GM19463 (cell line): Measurements from ENCODE around the gene STK11.

ENCODE experiments used
- ATAC-seq: cut with Tn5 transposase; IDR thresholded peaks from one replicate; pipeline ENCODE4 v1.9.1; 2021; ENCODE audit warnings: mild to moderate bottlenecking, moderate library complexity; ENCODE audit not compliant: unreplicated experiment

Gene STK11

DNA sequence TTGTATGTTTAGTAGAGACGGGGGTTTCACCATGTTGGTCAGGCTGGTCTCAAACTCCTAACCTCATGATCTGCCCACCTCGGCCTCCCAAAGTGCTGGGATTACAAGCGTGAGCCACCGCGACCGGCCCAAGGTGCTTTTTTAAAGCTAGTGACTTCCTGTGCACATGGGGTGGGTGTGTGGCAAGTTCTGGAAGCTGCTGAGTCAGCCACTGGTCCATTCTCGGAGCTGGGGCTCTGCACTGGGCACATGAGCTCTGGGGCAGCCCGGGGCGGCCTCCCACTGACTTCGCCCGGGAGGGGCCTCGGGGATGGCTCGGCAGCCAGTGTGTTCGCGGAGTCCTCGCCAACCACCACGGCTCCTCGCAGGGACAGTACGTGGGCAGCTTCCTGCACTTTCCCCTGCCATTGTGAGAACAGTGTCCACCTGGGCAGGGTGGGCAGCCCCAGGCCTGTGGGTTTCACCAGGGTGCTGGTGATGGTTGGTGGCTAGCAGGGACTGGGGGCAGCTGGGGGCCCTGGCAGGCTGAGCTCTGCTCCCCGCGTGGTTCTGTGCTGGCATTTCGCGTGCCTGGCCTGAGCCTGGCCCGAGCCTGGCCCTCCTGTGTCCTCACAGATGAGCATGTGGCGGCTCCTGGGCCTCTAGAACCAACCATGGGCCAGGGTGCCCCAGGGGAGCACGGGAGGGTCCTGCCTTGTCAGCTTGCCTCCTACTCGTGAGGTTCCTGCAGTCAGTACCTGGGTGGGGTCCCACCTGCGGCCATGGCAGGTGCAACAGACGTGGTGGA lies 20.1 kb downstream of the STK11 start:
- no peak for ATAC-seq

DNA sequence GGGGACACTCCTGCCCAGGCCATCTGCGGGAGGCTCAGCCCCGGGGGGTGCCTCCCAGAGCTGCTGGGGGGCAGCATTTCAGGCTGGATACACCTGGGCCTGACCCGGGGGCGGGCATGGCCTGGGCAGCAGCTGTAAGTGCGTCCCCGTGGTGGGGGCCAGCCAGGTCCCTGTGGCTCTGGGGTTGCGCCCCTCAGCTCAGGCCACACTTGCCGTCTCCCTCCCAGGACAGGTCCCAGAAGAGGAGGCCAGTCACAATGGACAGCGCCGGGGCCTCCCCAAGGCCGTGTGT lies 20.6 kb downstream of the STK11 start:
- no peak for ATAC-seq

DNA sequence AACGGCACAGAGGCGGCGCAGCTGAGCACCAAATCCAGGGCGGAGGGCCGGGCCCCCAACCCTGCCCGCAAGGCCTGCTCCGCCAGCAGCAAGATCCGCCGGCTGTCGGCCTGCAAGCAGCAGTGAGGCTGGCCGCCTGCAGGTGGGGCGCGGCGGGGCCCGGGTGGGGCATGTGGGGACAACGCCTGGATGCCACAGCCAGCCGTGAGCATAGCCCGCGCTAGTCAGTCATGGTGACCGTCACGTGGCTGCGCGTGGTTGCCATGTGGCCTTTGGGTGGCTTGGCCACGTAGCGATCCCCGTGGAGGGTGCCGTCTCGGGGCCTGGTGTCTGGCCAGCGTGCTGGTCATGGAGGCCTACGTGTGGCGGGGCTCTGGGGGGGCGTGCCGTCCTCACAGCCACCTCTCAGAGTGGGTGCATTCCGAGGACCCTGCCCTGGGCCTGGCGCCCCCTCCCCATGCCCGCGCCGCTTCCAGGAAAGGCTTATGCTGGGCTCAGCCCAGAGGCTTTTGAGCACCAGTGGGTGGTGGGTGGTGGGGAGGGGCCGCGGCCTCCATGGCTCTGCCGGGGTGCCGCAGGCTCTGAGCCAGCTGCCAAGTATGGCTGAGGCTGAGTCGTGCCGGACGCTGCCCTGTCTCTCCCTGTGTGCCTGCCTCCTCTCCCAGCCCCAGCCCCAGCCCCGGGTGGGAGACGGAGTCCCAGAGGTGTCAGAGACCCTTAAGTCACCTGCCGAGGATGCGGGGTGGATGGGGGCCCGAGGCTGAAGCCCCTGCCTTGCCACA lies 21.1 kb downstream of the STK11 start:
- no peak for ATAC-seq

GRCh38 chr19:1227304-1228054 lies 21.9 kb downstream of the STK11 start:
- ATAC-seq, result no peak

- ATAC-seq, result no peak
These were observed 22.8 kb downstream of the STK11 start for GRCh38 chr19:1228161-1228957.

DNA sequence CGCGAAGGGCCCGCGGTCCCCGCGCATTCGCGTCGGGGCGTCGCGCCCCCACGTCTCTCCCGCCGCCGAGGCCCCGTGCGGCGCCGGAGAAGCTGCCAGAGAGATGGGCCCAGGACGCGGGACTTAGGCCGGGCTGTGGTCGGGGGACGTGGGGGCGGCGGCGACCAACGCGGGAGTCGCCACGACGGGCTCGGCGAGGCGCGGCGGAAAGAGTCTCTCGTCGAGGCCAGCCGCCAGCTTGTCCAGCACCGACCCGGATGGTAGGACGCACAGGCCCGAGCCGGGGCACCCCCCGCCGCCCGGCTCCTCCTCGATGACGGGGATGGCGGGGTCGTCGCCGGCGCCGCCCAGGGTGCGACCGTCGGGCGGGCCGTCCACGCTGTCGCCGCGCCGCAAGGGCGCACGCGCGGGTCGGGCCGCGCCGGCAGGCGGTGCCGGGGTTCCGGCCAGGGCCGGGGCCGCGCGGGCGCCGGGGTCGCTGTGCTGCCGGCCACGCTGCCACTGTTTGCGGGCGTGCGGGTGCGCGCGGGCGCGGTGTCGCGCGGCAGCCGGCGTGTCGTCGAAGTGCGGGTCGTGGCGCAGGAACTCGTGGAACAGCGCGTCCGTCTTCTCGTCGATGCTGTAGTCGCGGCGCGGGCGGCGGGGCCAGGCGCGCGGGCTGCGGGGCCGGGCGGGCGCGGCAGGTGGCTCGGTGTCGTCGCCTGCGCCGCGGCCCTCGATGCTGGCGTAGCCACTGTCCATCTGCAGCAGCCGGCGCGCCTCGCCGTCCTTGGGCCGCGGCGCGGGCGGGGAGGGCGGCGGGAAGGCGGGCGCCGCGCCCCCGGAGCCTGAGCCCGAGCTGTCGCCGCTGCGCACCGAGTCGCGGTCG lies 23.7 kb downstream of the STK11 start:
- ATAC-seq, result no peak

DNA sequence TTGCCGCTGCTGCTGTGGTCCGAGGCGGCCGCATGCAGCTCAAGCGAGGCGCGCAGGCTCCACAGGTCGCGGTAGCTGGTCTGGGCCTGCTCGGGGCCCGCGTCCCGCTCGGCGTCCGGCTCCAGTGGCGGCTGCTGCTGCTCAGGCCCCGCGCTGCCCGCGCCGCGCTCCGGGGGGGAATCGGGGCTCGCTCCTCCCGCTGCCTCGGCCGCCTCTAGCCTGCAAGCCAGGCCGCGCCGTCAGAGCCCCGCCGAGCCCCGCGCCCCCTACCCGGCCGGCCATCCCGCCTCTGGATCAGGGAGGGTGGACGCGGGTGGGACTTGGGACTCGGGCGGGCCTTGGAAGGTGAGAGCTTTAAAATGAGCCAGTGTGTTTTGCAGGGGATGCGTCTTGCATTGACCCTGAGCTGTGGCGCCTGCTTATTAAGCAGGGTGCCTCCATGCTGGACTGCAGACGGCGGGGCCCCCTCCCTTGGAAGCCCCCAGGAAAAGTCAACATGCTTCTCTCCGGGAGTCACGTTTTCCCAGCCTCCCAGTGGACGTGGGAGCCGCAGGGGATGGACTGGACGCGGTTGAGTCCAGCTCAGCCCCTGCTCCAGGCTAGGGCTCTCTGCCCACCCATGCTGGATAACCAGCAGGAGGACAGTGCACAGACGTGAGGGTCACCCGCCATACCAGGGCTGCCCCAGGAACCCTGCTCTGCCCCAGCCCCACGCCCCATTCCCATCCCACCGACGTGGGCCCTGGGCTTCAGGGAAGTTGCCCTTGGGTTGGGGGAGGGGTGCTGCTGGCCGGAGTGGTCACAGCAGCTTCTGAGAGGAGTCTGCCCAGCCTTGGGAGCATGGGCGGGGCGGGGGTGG lies 24.6 kb downstream of the STK11 start:
- no peak for ATAC-seq

DNA sequence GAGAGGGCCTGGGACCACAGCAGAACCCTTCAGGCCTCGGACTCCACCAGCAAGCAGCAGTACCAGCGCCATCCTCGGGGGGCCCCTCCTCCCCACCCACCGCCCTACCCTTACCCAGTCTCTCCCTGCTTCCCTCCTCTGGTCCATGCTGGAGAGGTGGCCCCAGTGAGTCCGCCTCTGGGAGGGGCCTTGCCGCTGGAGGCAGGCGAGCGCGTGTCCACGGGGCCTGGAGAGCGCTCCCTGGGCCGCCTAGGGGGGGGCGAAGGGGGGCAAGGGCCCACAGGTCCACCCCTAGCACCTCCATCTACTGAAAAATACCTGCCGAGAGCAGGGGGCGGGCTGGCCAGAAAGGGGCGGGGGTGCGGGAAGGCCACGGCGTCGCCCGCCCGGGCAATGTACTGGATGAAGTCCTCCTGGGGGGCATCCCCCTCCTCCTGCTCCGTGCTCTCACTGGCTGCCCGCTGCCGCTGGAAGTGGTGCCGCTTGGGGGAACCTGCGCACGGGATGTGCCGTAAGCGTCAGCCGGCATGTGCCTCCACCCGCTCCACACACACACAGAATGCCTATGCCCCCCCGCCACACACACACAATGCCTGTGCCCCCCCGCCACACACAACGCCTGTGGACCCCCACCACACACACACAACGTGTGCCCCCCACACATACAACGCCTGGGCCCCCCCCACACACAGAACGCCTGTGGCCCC lies 25.4 kb downstream of the STK11 start:
- ATAC-seq, result no peak

- ATAC-seq, result no peak
These were observed 26.4 kb downstream of the STK11 start for GRCh38 chr19:1231729-1232637.

GRCh38 chr19:1232652-1233072 lies 27.1 kb downstream of the STK11 start:
- no peak for ATAC-seq

DNA sequence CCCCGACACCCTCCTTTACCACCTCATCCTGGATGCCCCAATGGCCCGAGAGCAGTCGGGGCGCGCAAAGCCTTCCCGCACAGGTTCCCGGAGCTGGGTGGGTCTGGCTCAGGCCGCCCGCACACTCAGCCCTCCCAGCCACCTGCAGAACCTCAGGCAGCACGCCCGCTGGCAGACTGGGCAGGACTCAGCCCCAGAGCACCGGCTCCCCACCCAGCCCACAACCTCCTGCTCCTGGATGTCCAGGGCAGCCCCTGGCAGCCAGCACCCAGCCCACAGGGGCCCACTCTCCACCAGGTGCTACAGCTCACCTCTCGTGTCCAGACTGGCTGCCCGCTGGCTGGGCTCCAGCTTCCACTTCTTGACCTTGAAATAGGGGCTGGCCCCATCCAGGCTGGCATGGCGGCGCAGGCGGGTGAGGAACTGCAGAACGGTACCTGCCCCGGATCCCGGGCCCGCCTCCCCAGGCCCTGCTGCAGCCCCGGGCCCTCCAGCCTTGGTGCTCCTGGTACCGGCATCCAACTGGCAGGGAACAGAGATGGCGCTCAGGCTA lies 27.6 kb downstream of the STK11 start:
- ATAC-seq, result no peak

DNA sequence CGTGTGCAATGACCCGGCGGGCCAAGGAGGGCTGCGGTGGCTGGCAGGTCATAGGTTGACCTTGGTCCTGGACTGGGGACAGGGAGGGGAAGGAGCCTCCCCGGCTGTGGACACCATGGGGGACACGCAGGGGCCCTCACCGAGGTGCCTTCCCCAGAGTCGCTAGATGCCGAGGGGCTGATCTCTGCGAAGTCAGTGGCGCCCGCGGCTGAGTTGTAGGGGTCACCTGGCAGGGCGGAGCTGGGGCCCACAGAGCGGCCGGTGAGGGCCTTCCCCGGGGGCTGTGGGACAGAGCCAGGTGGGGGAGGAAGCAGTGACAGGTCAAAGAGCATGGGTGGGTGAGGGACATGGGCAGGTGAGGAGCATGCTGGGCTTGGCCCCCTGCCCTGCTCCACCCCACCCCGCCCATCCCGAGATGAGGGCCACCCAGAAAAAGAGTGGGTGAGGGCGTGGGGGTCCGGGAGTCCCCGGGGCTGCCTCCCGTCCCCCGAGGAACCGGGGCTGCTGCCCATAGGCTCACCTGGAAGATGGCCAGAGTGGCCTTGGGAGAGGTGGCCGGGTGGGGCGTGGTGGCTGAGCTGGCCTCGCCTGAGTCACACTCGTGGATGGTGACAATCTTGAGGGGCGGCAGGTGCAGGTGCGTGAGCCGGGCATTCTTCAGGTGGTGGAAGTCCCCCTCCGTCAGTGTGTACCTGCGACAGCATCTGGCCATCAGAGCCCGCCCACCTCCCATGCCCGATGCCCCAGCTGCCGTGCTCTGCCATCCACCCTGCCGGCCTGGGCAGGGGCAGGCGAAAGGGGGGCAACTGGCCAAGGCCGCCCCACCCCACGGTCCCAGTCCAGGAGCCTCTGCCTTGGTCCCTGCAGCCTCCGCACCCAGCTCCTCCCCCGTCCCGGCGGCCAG lies 28.7 kb downstream of the STK11 start:
- no peak for ATAC-seq

DNA sequence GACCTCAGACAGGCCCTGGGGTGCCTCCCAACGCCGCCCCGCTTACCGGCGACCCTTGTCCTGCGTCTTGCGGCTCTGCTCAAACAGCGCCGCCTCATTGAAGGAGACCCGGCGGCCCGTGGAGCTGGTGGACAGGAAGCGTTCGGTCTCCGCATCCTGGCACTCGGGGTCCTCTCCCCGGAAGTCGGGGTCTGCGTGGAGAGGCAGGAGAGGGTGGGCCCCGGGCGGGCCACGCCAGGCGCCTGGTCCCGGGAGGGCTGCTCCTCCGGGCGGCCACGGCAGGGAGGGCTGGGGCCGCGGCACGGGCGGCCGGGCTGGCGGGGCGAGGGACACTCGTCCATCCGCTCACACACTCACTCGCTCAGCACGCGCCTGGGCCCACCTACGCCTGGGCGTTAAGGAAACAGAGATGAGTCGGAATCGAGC lies 29.4 kb downstream of the STK11 start:
- no peak for ATAC-seq

DNA sequence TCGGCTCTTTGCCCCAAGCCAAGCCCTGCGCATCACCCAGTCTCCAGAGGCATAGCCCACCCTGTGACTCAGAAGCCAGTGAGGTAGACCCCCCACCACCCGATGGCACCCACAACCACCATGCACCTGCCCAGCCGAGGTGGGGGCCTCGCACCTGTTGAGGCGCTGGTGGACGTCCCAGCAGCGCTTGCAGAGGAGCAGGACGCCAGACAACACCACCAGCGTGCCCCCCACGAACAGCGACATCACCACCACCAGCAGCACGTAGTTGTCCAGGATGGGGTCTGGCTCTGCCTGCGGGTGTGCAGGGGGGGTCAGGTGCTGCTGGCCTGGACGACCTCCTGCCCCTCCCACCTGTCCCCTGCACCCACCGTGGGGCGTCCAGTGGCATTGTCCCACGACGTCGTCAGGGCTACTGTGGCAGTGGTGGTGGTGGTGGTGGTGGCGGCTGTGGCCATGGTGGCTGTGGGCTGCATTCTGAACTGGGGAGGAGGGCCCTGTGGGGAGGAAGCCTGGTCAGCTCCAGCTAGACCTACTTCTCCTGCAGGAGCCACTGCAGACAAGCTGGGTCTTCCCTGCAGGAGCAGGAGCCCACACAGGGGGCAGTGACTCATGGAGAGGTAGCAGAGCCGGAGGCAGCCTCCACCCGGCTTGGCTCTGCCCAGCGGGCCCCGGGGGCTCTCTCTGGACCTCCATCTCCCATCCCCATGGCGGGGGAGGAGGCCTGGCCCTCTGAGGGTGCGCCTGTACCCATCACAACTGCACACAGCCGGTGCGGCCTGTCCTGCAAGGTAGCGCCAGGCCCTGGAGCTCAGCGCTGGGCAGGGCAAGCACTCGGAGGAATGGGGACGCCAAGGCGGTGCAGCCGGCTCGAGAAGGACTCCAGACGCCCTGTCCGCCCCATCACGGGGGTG lies 30.3 kb downstream of the STK11 start:
- ATAC-seq, result no peak

GRCh38 chr19:1236576-1236975 lies 31.0 kb downstream of the STK11 start:
- no peak for ATAC-seq
